H1 (cell line): Measurements from ENCODE around the gene IL16. TPM values are rescaled to one million over a fixed set of nuclear protein-coding genes. Genes with fewer than 3 reads are reported as not detected.

Experiments
- CBX8 ChIP-seq: fragments of 300-800, 300-1000 bp; sonication (generic); IDR thresholded peaks from 2 replicates; pipeline ENCODE4 v1.7.1; 2016; ENCODE audit warnings: low read depth, low read length, borderline replicate concordance
- CHD2 ChIP-seq: IDR thresholded peaks from 2 replicates; pipeline ENCODE4 v1.6.1; 2012; ENCODE audit warnings: low read length, improper control_type of control experiment
- KDM5A ChIP-seq: fragments of 200-600 bp; IDR thresholded peaks from 2 replicates; pipeline ENCODE4 v1.7.1; 2012; ENCODE audit warnings: mild to moderate bottlenecking, low read length, inconsistent platforms, mixed read lengths
- POLR2A ChIP-seq, 2 experiments: IDR thresholded peaks; 1 replicate in 1 of 2; 2 replicates in 1 of 2; pipeline ENCODE4 v1.6.1; 2011; ENCODE audit warnings: low read depth in 2 of 2, low read length in 2 of 2, mild to moderate bottlenecking in 2 of 2; ENCODE audit errors: control extremely low read depth in 1 of 2
- SIX5 ChIP-seq: IDR thresholded peaks from 2 replicates; pipeline ENCODE4 v1.6.1; 2011; ENCODE audit warnings: mild to moderate bottlenecking, low read depth, low read length
- SP2 ChIP-seq: IDR thresholded peaks from 2 replicates; pipeline ENCODE4 v1.6.1; 2012; ENCODE audit warnings: mild to moderate bottlenecking, low read length, inconsistent platforms
- SRF ChIP-seq: IDR thresholded peaks from 2 replicates; pipeline ENCODE4 v1.6.1; 2011; ENCODE audit warnings: mild to moderate bottlenecking, low read depth, low read length, moderate library complexity
- USF2 ChIP-seq: IDR thresholded peaks from 2 replicates; pipeline ENCODE4 v1.6.1; 2011; ENCODE audit warnings: low read length, improper control_type of control experiment
- polyA plus RNA-seq, 7 experiments: library from polyadenylated mRNA; depleted of rRNA in 3 of 7; stranded (reverse) in 5 of 7; unstranded in 2 of 7; fragments of >200 nt in 5 of 7; fragments of 200-250 nt in 2 of 7; gene quantifications; 1 replicate in 5 of 7; 2 replicates in 1 of 7; 4 replicates in 1 of 7; pipeline versions ENCODE4 v1.2.1 to v1.2.3, GENCODE V29; 2011 to 2013; ENCODE audit warnings: missing spikeins in 2 of 7, mixed read lengths in 2 of 7
- total RNA-seq: library from RNA; stranded (reverse); fragmentation: NEBNext Ultra II Directional; extraction: Animal tissue kit (Norgen Biotek cat#: 25700); gene quantifications from 2 replicates; pipeline ENCODE4 v1.2.1, GENCODE V29; 2021
- TF ChIP-seq, protein P1 (sequence below): fragments of 300-600 bp; sonication (generic); IDR thresholded peaks from 2 replicates; pipeline ENCODE4 v1.7.1; 2012; ENCODE audit warnings: low read length, moderate library complexity, mild to moderate bottlenecking, inconsistent platforms; ENCODE audit not compliant: insufficient replicate concordance

The IL16 gene
- total and polyA plus RNA-seq, 2 of the 8 experiments (the other 6 are each of a cell fraction or from before 2014, with no cell fraction given): 0.03 to 0.09 TPM

- TF ChIP-seq, protein P1, sequence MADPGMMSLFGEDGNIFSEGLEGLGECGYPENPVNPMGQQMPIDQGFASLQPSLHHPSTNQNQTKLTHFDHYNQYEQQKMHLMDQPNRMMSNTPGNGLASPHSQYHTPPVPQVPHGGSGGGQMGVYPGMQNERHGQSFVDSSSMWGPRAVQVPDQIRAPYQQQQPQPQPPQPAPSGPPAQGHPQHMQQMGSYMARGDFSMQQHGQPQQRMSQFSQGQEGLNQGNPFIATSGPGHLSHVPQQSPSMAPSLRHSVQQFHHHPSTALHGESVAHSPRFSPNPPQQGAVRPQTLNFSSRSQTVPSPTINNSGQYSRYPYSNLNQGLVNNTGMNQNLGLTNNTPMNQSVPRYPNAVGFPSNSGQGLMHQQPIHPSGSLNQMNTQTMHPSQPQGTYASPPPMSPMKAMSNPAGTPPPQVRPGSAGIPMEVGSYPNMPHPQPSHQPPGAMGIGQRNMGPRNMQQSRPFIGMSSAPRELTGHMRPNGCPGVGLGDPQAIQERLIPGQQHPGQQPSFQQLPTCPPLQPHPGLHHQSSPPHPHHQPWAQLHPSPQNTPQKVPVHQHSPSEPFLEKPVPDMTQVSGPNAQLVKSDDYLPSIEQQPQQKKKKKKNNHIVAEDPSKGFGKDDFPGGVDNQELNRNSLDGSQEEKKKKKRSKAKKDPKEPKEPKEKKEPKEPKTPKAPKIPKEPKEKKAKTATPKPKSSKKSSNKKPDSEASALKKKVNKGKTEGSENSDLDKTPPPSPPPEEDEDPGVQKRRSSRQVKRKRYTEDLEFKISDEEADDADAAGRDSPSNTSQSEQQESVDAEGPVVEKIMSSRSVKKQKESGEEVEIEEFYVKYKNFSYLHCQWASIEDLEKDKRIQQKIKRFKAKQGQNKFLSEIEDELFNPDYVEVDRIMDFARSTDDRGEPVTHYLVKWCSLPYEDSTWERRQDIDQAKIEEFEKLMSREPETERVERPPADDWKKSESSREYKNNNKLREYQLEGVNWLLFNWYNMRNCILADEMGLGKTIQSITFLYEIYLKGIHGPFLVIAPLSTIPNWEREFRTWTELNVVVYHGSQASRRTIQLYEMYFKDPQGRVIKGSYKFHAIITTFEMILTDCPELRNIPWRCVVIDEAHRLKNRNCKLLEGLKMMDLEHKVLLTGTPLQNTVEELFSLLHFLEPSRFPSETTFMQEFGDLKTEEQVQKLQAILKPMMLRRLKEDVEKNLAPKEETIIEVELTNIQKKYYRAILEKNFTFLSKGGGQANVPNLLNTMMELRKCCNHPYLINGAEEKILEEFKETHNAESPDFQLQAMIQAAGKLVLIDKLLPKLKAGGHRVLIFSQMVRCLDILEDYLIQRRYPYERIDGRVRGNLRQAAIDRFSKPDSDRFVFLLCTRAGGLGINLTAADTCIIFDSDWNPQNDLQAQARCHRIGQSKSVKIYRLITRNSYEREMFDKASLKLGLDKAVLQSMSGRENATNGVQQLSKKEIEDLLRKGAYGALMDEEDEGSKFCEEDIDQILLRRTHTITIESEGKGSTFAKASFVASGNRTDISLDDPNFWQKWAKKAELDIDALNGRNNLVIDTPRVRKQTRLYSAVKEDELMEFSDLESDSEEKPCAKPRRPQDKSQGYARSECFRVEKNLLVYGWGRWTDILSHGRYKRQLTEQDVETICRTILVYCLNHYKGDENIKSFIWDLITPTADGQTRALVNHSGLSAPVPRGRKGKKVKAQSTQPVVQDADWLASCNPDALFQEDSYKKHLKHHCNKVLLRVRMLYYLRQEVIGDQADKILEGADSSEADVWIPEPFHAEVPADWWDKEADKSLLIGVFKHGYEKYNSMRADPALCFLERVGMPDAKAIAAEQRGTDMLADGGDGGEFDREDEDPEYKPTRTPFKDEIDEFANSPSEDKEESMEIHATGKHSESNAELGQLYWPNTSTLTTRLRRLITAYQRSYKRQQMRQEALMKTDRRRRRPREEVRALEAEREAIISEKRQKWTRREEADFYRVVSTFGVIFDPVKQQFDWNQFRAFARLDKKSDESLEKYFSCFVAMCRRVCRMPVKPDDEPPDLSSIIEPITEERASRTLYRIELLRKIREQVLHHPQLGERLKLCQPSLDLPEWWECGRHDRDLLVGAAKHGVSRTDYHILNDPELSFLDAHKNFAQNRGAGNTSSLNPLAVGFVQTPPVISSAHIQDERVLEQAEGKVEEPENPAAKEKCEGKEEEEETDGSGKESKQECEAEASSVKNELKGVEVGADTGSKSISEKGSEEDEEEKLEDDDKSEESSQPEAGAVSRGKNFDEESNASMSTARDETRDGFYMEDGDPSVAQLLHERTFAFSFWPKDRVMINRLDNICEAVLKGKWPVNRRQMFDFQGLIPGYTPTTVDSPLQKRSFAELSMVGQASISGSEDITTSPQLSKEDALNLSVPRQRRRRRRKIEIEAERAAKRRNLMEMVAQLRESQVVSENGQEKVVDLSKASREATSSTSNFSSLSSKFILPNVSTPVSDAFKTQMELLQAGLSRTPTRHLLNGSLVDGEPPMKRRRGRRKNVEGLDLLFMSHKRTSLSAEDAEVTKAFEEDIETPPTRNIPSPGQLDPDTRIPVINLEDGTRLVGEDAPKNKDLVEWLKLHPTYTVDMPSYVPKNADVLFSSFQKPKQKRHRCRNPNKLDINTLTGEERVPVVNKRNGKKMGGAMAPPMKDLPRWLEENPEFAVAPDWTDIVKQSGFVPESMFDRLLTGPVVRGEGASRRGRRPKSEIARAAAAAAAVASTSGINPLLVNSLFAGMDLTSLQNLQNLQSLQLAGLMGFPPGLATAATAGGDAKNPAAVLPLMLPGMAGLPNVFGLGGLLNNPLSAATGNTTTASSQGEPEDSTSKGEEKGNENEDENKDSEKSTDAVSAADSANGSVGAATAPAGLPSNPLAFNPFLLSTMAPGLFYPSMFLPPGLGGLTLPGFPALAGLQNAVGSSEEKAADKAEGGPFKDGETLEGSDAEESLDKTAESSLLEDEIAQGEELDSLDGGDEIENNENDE: no peak
- TF ChIP-seq USF2 (no peak), CBX8 (no peak), SP2 (no peak), SIX5 (no peak), SRF (no peak), POLR2A (IDR thresholded peaks at IDR 0.05; ENCODE audit: control extremely low read depth in 1 of 2, low read depth in 2 of 2, low read length in 2 of 2) (no peak), CHD2 (no peak), KDM5A (no peak)
Measured at GRCh38 chr15:81330366-81331090, 133.8 kb downstream of the IL16 start (continued).
